Measurements from ENCODE around the gene ASB12.
"Not testable (repeated sequence)": the region's sequence is repeated elsewhere in the genome, so short reads cannot be mapped to it uniquely, and the experiment has no call there.

GRCh38 chrX:64213989-64214388, 16.4 kb downstream of the ASB12 start:
- TF ChIP-seq CTCF, POLR2A, EP300, POLR2AphosphoS5 (IDR thresholded peaks at IDR 0.05): not testable (repeated sequence)

All from suprapubic skin (tissue), 4 donors.